Common myeloid progenitor, CD34-positive (primary cell): Measurements from ENCODE around the gene LUM.

Experiments
- CTCF ChIA-PET: fragments of 350-600 bp; sonication (Branson Sonifier 250); formaldehyde crosslinking; loops from one replicate; lab custom pipeline; 2021; ENCODE audit warnings: antibody characterized with exemption; lab: Charles Lee
- POLR2A ChIA-PET: fragments of 350-600 bp; sonication (Branson Sonifier 250); formaldehyde crosslinking; loops from one replicate; lab custom pipeline; 2021; ENCODE audit warnings: antibody characterized with exemption; lab: Charles Lee
- DNase-seq, 3 donors: peaks; one replicate each; pipeline versions ENCODE4 v3.0.0 to v3.0.0-alpha.2; 2013
- H3K27ac ChIP-seq, 2 experiments: 1 replicate in 1 of 2; 2 replicates in 1 of 2; pipeline ENCODE4 v1.7.0; 2013; ENCODE audit warnings: inconsistent platforms in 2 of 2, low read length in 2 of 2, mild to moderate bottlenecking in 2 of 2, low read depth in 1 of 2, moderate library complexity in 1 of 2; ENCODE audit not compliant: severe bottlenecking in 2 of 2, insufficient read depth in 1 of 2, poor library complexity in 1 of 2
- H3K27me3 ChIP-seq, 5 experiments: replicated peaks in 2 of 5; 1 replicate in 3 of 5; 2 replicates in 2 of 5; pipeline versions ENCODE4 v1.6.1 to v1.7.0; 2013; ENCODE audit warnings: low read length in 4 of 5, mild to moderate bottlenecking in 2 of 5, moderate library complexity in 2 of 5, inconsistent platforms in 1 of 5; ENCODE audit not compliant: insufficient read depth in 5 of 5, control insufficient read depth in 4 of 5
- H3K36me3 ChIP-seq, 4 experiments: 1 replicate in 2 of 4; 2 replicates in 2 of 4; pipeline versions ENCODE4 v1.6.1 to v1.7.0; 2013; ENCODE audit warnings: low read length in 3 of 4, control low read depth in 1 of 4, mild to moderate bottlenecking in 1 of 4; ENCODE audit not compliant: control insufficient read depth in 4 of 4, insufficient read depth in 4 of 4
- H3K4me1 ChIP-seq, 4 experiments: 1 replicate in 3 of 4; 2 replicates in 1 of 4; pipeline versions ENCODE4 v1.6.1 to v1.7.1; 2013; ENCODE audit warnings: low read length in 3 of 4, mild to moderate bottlenecking in 3 of 4, control low read depth in 1 of 4, inconsistent platforms in 1 of 4, moderate library complexity in 1 of 4; ENCODE audit not compliant: control insufficient read depth in 4 of 4, insufficient read depth in 4 of 4; ENCODE audit errors: control extremely low read depth in 1 of 4
- H3K4me3 ChIP-seq, 7 experiments: 1 replicate in 4 of 7; 2 replicates in 3 of 7; pipeline versions ENCODE4 v1.5.1 to v1.7.0; 2013; ENCODE audit warnings: mild to moderate bottlenecking in 7 of 7, low read length in 6 of 7, moderate library complexity in 6 of 7, inconsistent platforms in 2 of 7, low read depth in 2 of 7, control low read depth in 1 of 7; ENCODE audit not compliant: insufficient read depth in 4 of 7, control insufficient read depth in 1 of 7; ENCODE audit errors: extremely low read depth in 1 of 7
- H3K9me3 ChIP-seq, 5 experiments: 1 replicate in 4 of 5; 2 replicates in 1 of 5; pipeline versions ENCODE4 v1.6.1 to v1.7.1; 2013; ENCODE audit warnings: low read length in 4 of 5, mild to moderate bottlenecking in 2 of 5, inconsistent platforms in 1 of 5, low read depth in 1 of 5, moderate library complexity in 1 of 5; ENCODE audit not compliant: control insufficient read depth in 4 of 5, insufficient read depth in 2 of 5; ENCODE audit errors: control extremely low read depth in 1 of 5
- WGBS: methylation state at CpG from one replicate; pipeline ENCODE4 v1.1.5; 2013; ENCODE audit not compliant: insufficient coverage; 5-methylcytosine and 5-hydroxymethylcytosine counted together

LUM gene

DNA sequence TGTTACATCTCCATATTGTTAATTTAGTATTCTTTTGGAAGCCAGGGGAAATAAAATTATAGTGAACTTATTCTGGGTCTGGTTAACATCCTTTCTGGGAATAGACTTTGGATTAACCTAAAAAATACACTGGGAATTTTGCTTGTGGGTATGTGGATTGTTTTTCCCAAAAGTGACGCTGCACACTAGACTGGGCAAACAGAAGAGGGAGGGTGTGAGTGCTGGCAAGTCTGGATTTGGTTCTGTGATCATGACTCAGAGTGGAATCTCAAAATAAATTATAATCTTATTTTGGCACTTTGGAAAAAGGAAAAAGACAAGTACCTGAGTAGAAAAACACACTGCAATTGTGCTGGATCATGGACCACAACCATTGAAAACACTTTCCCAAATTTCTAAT lies 15.2 kb upstream of the LUM start:
- Histone ChIP-seq H3K4me1 (no peaks in the 10 kb centered on the region), H3K27me3 (no peaks in the 10 kb centered on the region), H3K9me3 (peaks cover 0 to 4% (median 1%) of the 10 kb centered on the region in 5 experiments), H3K36me3 (no peaks in the 10 kb centered on the region), H3K27ac (no peak overlapping the region), H3K4me3 (no peak overlapping the region)
- 100% methylated on average over 1 of the region's 1 CpG for WGBS
- CTCF ChIA-PET, result no interaction called here
- POLR2A ChIA-PET, result no interaction called here
- no peak for DNase-seq

DNA sequence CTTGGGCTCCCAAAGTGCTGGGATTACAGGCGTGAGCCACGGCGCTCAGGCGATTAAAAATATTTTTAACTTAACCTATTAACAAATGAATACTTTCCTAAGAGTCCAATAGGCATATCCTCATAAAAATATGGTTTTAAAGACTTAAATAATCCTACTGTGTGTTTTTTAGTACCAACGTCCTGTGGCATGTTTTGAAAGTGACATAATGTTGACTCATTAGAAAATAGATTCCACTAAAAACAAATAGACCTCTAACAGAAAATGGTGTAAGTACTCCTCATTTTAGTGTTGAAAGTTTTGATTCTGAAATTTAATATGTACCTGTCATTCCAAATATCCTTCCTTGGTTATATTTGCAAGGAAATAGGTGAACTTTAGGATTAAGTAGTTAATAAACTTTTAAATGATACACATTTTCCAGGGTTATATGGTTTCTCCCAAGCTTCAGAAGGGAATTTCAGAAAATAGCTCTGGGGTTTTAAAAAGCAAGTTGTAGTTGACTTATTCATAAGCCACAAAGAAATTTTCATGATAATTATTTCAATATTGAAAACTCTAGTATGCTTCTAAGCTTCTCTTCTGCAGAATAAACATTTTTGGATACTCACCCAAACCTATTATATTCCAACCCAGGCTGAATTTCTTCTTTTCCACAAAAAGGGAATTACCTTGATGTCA lies 12.1 kb upstream of the LUM start:
- no peak for DNase-seq
- Histone ChIP-seq H3K27me3 (no peaks in the 10 kb centered on the region), H3K4me3 (no peak overlapping the region), H3K9me3 (peaks cover 0 to 4% (median 1%) of the 10 kb centered on the region in 5 experiments), H3K4me1 (no peaks in the 10 kb centered on the region), H3K36me3 (no peaks in the 10 kb centered on the region), H3K27ac (no peak overlapping the region)
- ChIA-PET CTCF (interaction anchor here (1.3 kb wide), 1 partner anchor 16 kb away, joined by 4 read pairs; no protein-coding TSS in a partner anchor), POLR2A (interaction anchor here (0.7 kb wide), 1 partner anchor 456 kb away, joined by 3 read pairs; no protein-coding TSS in a partner anchor)
- 100% methylated on average over 3 of the region's 5 CpGs for WGBS

DNA sequence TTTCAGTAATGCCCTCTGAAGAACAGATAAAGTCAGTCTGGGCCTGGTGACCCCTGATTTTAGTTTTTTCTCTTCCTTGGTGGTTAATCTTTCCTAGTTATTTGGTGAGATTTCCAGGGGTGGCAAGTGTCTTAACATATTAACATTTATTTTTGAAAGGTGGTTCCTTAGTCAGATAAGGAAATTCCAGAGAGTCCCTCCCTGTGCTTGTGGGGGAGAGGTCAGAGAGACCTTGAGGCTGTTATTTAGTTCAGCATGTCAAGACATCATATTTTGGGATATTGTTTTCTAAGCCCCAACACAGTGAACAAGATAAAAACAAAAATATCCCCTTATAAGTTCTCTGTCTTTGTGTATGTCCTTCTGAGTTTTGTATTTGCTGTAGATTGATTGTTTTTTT lies 9.5 kb upstream of the LUM start:
- CTCF ChIA-PET, result interaction anchor here (1.5 kb wide), 1 partner anchor 12 kb away, joined by 6 read pairs; no protein-coding TSS in a partner anchor
- peaks cover 0 to 4% (median 1%) of the 10 kb centered on the region in 5 experiments for H3K9me3 ChIP-seq
- H3K27ac ChIP-seq, result no peak overlapping the region
- H3K27me3 ChIP-seq, result no peaks in the 10 kb centered on the region
- DNase-seq, result no peak
- POLR2A ChIA-PET, result no interaction called here
- H3K4me3 ChIP-seq, result no peak overlapping the region
- no peaks in the 10 kb centered on the region for H3K36me3 ChIP-seq
- no peaks in the 10 kb centered on the region for H3K4me1 ChIP-seq

- Histone ChIP-seq H3K36me3 (no peaks in the 10 kb centered on the region), H3K9me3 (peaks cover 0 to 1% (median 0%) of the 10 kb centered on the region in 5 experiments), H3K4me3 (no peak overlapping the region), H3K4me1 (no peaks in the 10 kb centered on the region), H3K27ac (no peak overlapping the region), H3K27me3 (no peaks in the 10 kb centered on the region)
- DNase-seq, result no peak
- whole genome bisulfite sequencing, result no CpG with 5 or more reads among the region's 1 CpG
- ChIA-PET CTCF (interaction anchor here (1.0 to 1.5 kb wide), 2 partner anchors 10 to 124 kb away, joined by 3 to 6 read pairs; no protein-coding TSS in a partner anchor), POLR2A (interaction anchor here (0.6 kb wide), 1 partner anchor 17 kb away, joined by 3 read pairs; no protein-coding TSS in a partner anchor)
Measured at GRCh38 chr12:91119089-91119488, 7.8 kb upstream of the LUM start.

GRCh38 chr12:91113621-91114020 lies 2.3 kb upstream of the LUM start:
- 98% methylated on average over 6 of the region's 6 CpGs for WGBS
- CTCF ChIA-PET, result interaction anchor here (1.1 to 6.6 kb wide), 2 partner anchors 132 to 135 kb away, joined by 3 to 96 read pairs; no protein-coding TSS in a partner anchor

GRCh38 chr12:91110311-91110924 lies 876 bp downstream of the LUM start:
- no peaks in the 10 kb centered on the region for H3K27me3 ChIP-seq
- no peak for DNase-seq
- CTCF ChIA-PET, result interaction anchor here (1.0 to 6.6 kb wide), 7 partner anchors 12 to 215 kb away, joined by 3 to 96 read pairs (median 8); no protein-coding TSS in a partner anchor
- no CpG with 5 or more reads among the region's 5 CpGs for WGBS
- no peaks in the 10 kb centered on the region for H3K36me3 ChIP-seq
- no peak overlapping the region for H3K27ac ChIP-seq
- no peaks in the 10 kb centered on the region for H3K9me3 ChIP-seq
- POLR2A ChIA-PET, result interaction anchor here (0.6 kb wide), 1 partner anchor 1821 kb away, joined by 3 read pairs; no protein-coding TSS in a partner anchor
- no peak overlapping the region for H3K4me3 ChIP-seq
- peaks cover 0 to 7% (median 1%) of the 10 kb centered on the region in 4 experiments for H3K4me1 ChIP-seq

More at GRCh38 chr12:91113621-91114020, 2.3 kb upstream of the LUM start:
- no peak for DNase-seq
- H3K27ac ChIP-seq, result no peak overlapping the region
- no peaks in the 10 kb centered on the region for H3K4me1 ChIP-seq
- POLR2A ChIA-PET, result no interaction called here
- no peak overlapping the region for H3K4me3 ChIP-seq
- no peaks in the 10 kb centered on the region for H3K27me3 ChIP-seq
- H3K36me3 ChIP-seq, result no peaks in the 10 kb centered on the region
- H3K9me3 ChIP-seq, result no peaks in the 10 kb centered on the region
